SU-DHL-6 (cell line): Measurements from ENCODE around the gene GHR.
"Not testable (repeated sequence)": the region's sequence is repeated elsewhere in the genome, so short reads cannot be mapped to it uniquely, and the experiment has no call there.

ENCODE experiments used
- H2AFZ ChIP-seq: fragments of 200-600 bp; sonication (generic); 2 replicates; pipeline ENCODE4 v1.6.1; 2014; ENCODE audit warnings: low read depth, mild to moderate bottlenecking, moderate library complexity, mixed read lengths, antibody characterized with exemption, low read length; ENCODE audit not compliant: severe bottlenecking
- H3F3A ChIP-seq: fragments of 200-600 bp; shearing (Covaris generic); 2 replicates; pipeline ENCODE4 v1.6.0; 2016; ENCODE audit warnings: antibody characterized with exemption, mild to moderate bottlenecking; ENCODE audit not compliant: insufficient read depth
- H3K27ac ChIP-seq: fragments of 200-600 bp; sonication (generic); 2 replicates; pipeline ENCODE4 v1.5.1; 2016; ENCODE audit warnings: low read depth, mild to moderate bottlenecking, low read length, moderate library complexity, mixed read lengths
- H3K27me3 ChIP-seq: fragments of 200-600 bp; sonication (generic), shearing (Covaris generic); 2 replicates; pipeline ENCODE4 v1.6.0; 2014; ENCODE audit warnings: mild to moderate bottlenecking, low read length
- H3K36me3 ChIP-seq: fragments of 200-600 bp; sonication (generic); 2 replicates; pipeline ENCODE4 v1.6.1; 2014; ENCODE audit warnings: mild to moderate bottlenecking, low read length, mixed read lengths
- H3K4me2 ChIP-seq: fragments of 300-600, 200-600 bp; shearing (Covaris generic), sonication (generic); 2 replicates; pipeline ENCODE4 v1.6.0; 2014; ENCODE audit warnings: low read length, low read depth, mild to moderate bottlenecking; ENCODE audit not compliant: poor library complexity, severe bottlenecking
- H3K4me3 ChIP-seq: fragments of 200-600 bp; sonication (generic); 2 replicates; pipeline ENCODE4 v1.5.1; 2014; ENCODE audit warnings: antibody characterized with exemption, low read length, mild to moderate bottlenecking, mixed read lengths; ENCODE audit not compliant: insufficient read depth, poor library complexity, severe bottlenecking
- H3K79me2 ChIP-seq: fragments of 200-600 bp; sonication (generic); 2 replicates; pipeline ENCODE4 v1.6.1; 2014; ENCODE audit warnings: mild to moderate bottlenecking, low read length, moderate library complexity; ENCODE audit not compliant: insufficient read depth
- H3K9ac ChIP-seq: fragments of 200-600 bp; sonication (generic); 2 replicates; pipeline ENCODE4 v1.7.0; 2014; ENCODE audit warnings: mild to moderate bottlenecking, low read length
- H3K9me2 ChIP-seq: fragments of 200-600 bp; sonication (generic); replicated peaks from 2 replicates; pipeline ENCODE4 v1.6.1; 2014; ENCODE audit warnings: low read length; ENCODE audit not compliant: insufficient read depth
- H3K9me3 ChIP-seq: fragments of 200-600 bp; sonication (generic); 2 replicates; pipeline ENCODE4 v1.6.1; 2014; ENCODE audit warnings: low read length, mixed read lengths; ENCODE audit not compliant: insufficient read depth
- H4K20me1 ChIP-seq: fragments of 200-600 bp; sonication (generic); 2 replicates; pipeline ENCODE4 v1.6.1; 2014; ENCODE audit warnings: low read depth, mild to moderate bottlenecking, antibody characterized with exemption, low read length, moderate library complexity, mixed read lengths
- CTCF ChIP-seq: fragments of 200-600 bp; sonication (generic); IDR thresholded peaks from one replicate; pipeline ENCODE4 v1.5.1; 2017; ENCODE audit warnings: antibody characterized with exemption, mild to moderate bottlenecking, low read length, moderate library complexity; ENCODE audit not compliant: insufficient read depth, poor library complexity, severe bottlenecking
- EZH2phosphoT487 ChIP-seq: fragments of 200-600 bp; sonication (generic), shearing (Covaris generic); conservative IDR thresholded peaks from 2 replicates; pipeline ENCODE4 v1.6.1; 2018; ENCODE audit warnings: mild to moderate bottlenecking, antibody characterized with exemption, low read length, moderate library complexity, mixed read lengths

The GHR gene

GRCh38 chr5:42677156-42677842, 254.1 kb downstream of the GHR start:
- Histone ChIP-seq H3F3A (no peaks in the 10 kb centered on the region), H3K4me2 (no peak overlapping the region), H3K4me3 (no peak overlapping the region), H3K9me2 (no peaks in the 10 kb centered on the region), H3K27ac (no peak overlapping the region), H3K27me3 (no peaks in the 10 kb centered on the region), H3K36me3 (no peaks in the 10 kb centered on the region), H2AFZ (no peak overlapping the region), H3K79me2 (no peaks in the 10 kb centered on the region), H3K9ac (no peak overlapping the region), H4K20me1 (no peaks in the 10 kb centered on the region), H3K9me3 (no peaks in the 10 kb centered on the region)
- TF ChIP-seq CTCF, result no peak
- no peak for TF ChIP-seq EZH2phosphoT487

GRCh38 chr5:42680046-42680445, 256.8 kb downstream of the GHR start:
- Histone ChIP-seq H3K9ac (no peak overlapping the region), H4K20me1 (no peaks in the 10 kb centered on the region), H3K9me2 (no peaks in the 10 kb centered on the region), H3K4me3 (no peak overlapping the region), H3K27me3 (no peaks in the 10 kb centered on the region), H3K9me3 (no peaks in the 10 kb centered on the region), H3K36me3 (no peaks in the 10 kb centered on the region), H3K4me2 (no peak overlapping the region), H3F3A (no peaks in the 10 kb centered on the region), H3K79me2 (no peaks in the 10 kb centered on the region), H2AFZ (no peak overlapping the region), H3K27ac (no peak overlapping the region)
- TF ChIP-seq CTCF (no peak), EZH2phosphoT487 (no peak)

GRCh38 chr5:42685078-42685477, 261.8 kb downstream of the GHR start:
- not testable (repeated sequence) for H3K9me3 ChIP-seq, H3K4me2 ChIP-seq, H2AFZ ChIP-seq, H3F3A ChIP-seq, H3K27me3 ChIP-seq, H3K27ac ChIP-seq, H3K36me3 ChIP-seq, H3K9me2 ChIP-seq, H3K4me3 ChIP-seq, H3K79me2 ChIP-seq, H4K20me1 ChIP-seq, H3K9ac ChIP-seq

- Histone ChIP-seq H3K79me2 (no peaks in the 10 kb centered on the region), H3K4me2 (no peak overlapping the region), H3K9me3 (no peaks in the 10 kb centered on the region), H3F3A (no peaks in the 10 kb centered on the region), H3K27me3 (no peaks in the 10 kb centered on the region), H4K20me1 (no peaks in the 10 kb centered on the region), H3K9me2 (no peaks in the 10 kb centered on the region), H3K4me3 (no peak overlapping the region), H2AFZ (no peak overlapping the region), H3K36me3 (no peaks in the 10 kb centered on the region), H3K27ac (no peak overlapping the region), H3K9ac (no peak overlapping the region)
- TF ChIP-seq EZH2phosphoT487 (no peak), CTCF (no peak)
Measured at GRCh38 chr5:42689391-42689790, 266.2 kb downstream of the GHR start.
